Stomach (tissue), 9 donors: ENCODE data around the gene EPB41. TPM values are rescaled to one million over a fixed set of nuclear protein-coding genes. Genes with fewer than 3 reads are reported as not detected.

Experiments
- DNase-seq, 2 donors: peaks; one replicate each; pipeline versions ENCODE4 v3.0.0 to v3.0.0-alpha.2; 2013 to 2019
- H3K27ac ChIP-seq, 5 donors: fragments of 200-600 bp in 4 of 5; sonication (generic) in 4 of 5; one replicate each; pipeline ENCODE4 v1.5.1; 2013 to 2019; ENCODE audit warnings: mild to moderate bottlenecking in 1 of 5, moderate library complexity in 1 of 5
- H3K27me3 ChIP-seq, 3 donors: fragments of 200-600 bp; sonication (generic); one replicate each; pipeline ENCODE4 v1.5.1; 2017 to 2019; ENCODE audit warnings: mixed run types in 1 of 3
- H3K36me3 ChIP-seq, 4 donors: fragments of 200-600 bp; sonication (generic); 1 replicate in 3 of 4; 2 replicates in 1 of 4; pipeline ENCODE4 v1.5.1; 2016 to 2019
- H3K4me1 ChIP-seq, 4 donors: fragments of 200-600 bp; sonication (generic); one replicate each; pipeline ENCODE4 v1.5.1; 2016 to 2019
- H3K4me3 ChIP-seq, 4 donors: fragments of 200-600 bp; sonication (generic) in 3 of 4; one replicate each; pipeline ENCODE4 v1.5.1; 2016 to 2019; ENCODE audit warnings: mild to moderate bottlenecking in 1 of 4
- H3K9me3 ChIP-seq, 4 donors: fragments of 200-600 bp; sonication (generic); one replicate each; pipeline ENCODE4 v1.5.1; 2016 to 2019
- CTCF ChIP-seq, 7 experiments: fragments of 450-650 bp in 4 of 7; fragments of 200-600 bp in 3 of 7; sonication (generic) in 3 of 7; IDR thresholded peaks; one replicate each; pipeline ENCODE4 v1.5.1; 2016 to 2019; ENCODE audit warnings: antibody characterized with exemption in 7 of 7, control low read depth in 2 of 7, mild to moderate bottlenecking in 1 of 7
- EP300 ChIP-seq: sonication (generic); formaldehyde crosslinking; IDR thresholded peaks from one replicate; pipeline ENCODE4 v1.6.1; 2017; ENCODE audit warnings: antibody characterized with exemption
- POLR2A ChIP-seq, 4 donors: fragments of 450-650 bp; IDR thresholded peaks; one replicate each; pipeline ENCODE4 v1.6.1; 2016; ENCODE audit warnings: antibody characterized with exemption in 4 of 4, control low read depth in 2 of 4, mild to moderate bottlenecking in 1 of 4, moderate library complexity in 1 of 4
- POLR2AphosphoS5 ChIP-seq, 3 donors: sonication (generic); formaldehyde crosslinking; IDR thresholded peaks; one replicate each; pipeline ENCODE4 v1.6.1; 2016; ENCODE audit warnings: antibody characterized with exemption in 3 of 3
- WGBS, 5 donors: extraction: QIAGEN DNeasy Blood & Tissue Kit in 3 of 5; methylation state at CpG; one replicate each; pipeline versions ENCODE4 v1.1.5 to v1.1.7; 2013 to 2018; 5-methylcytosine and 5-hydroxymethylcytosine counted together
- intact Hi-C: fragments of 100-400 bp; cut with DNase I; formaldehyde crosslinking; loops from one replicate; pipeline ENCODE4 v1.15.1; 2023; ENCODE audit warnings: low total_unique reads
- polyA plus RNA-seq, 3 donors: library from polyadenylated mRNA; stranded (reverse); fragments of 200-250 nt; gene quantifications; one replicate each; pipeline ENCODE4 v1.2.3, GENCODE V29; 2013
- total RNA-seq, 5 donors: library from RNA; depleted of rRNA; stranded (reverse); fragments of >200 nt; gene quantifications; one replicate each; pipeline versions ENCODE4 v1.1.0 to v1.2.3, GENCODE V29; 2014 to 2016
- donor health status: healthy with polysubstance abuse.
- donor health status: Bipolar disorder and iron deficiency.
- donor health status: healthy.

EPB41 gene
- total and polyA plus RNA-seq, 8 donors, result 6.4 to 112 (median 48.1) TPM

- 80 to 90% (median 86%) methylated on average over 5 of the region's 5 CpGs for WGBS, 5 donors
- Histone ChIP-seq H3K36me3 (peaks cover 0 to 23% (median 3%) of the 10 kb centered on the region in 4 donors), H3K4me1 (peaks cover 0 to 11% (median 6%) of the 10 kb centered on the region in 4 donors), H3K27me3 (no peaks in the 10 kb centered on the region), H3K9me3 (no peaks in the 10 kb centered on the region), H3K27ac (no peak overlapping the region), H3K4me3 (no peak overlapping the region)
- no peak for TF ChIP-seq POLR2A (IDR thresholded peaks at IDR 0.05)
- TF ChIP-seq CTCF (IDR thresholded peaks at IDR 0.05), result no peak
- TF ChIP-seq POLR2AphosphoS5 (IDR thresholded peaks at IDR 0.05), result no peak
- no peak for TF ChIP-seq EP300
- intact Hi-C loops, result no loop called here
- no peak for DNase-seq
Measured at GRCh38 chr1:29017235-29017634, 102.9 kb downstream of the EPB41 start.

- peaks cover 0 to 11% (median 6%) of the 10 kb centered on the region in 4 donors for H3K4me1 ChIP-seq
- H3K27me3 ChIP-seq, result no peaks in the 10 kb centered on the region
- no peak overlapping the region for H3K27ac ChIP-seq
- no peak overlapping the region for H3K4me3 ChIP-seq
- DNase-seq, result no peak
- no peaks in the 10 kb centered on the region for H3K9me3 ChIP-seq
- H3K36me3 ChIP-seq, result peaks cover 0 to 23% (median 5%) of the 10 kb centered on the region in 4 donors
- intact Hi-C loops, result no loop called here
- TF ChIP-seq POLR2A (IDR thresholded peaks at IDR 0.05) (no peak), EP300 (no peak), POLR2AphosphoS5 (IDR thresholded peaks at IDR 0.05) (no peak), CTCF (IDR thresholded peaks at IDR 0.05) (no peak)
- 68 to 85% (median 77%) methylated on average over 8 of the region's 8 CpGs for WGBS, 5 donors
Measured at GRCh38 chr1:29017975-29018712, 103.8 kb downstream of the EPB41 start.

- intact Hi-C loops, result no loop called here
- no peak for DNase-seq
- H3K27ac ChIP-seq, result no peak overlapping the region
- whole genome bisulfite sequencing, 5 donors, result 97 to 100% (median 99%) methylated on average over 3 of the region's 3 CpGs
- H3K27me3 ChIP-seq, result no peaks in the 10 kb centered on the region
- no peaks in the 10 kb centered on the region for H3K9me3 ChIP-seq
- H3K4me1 ChIP-seq, result peaks cover 0 to 5% (median 0%) of the 10 kb centered on the region in 4 donors
- H3K36me3 ChIP-seq, result peaks cover 0 to 12% (median 5%) of the 10 kb centered on the region in 4 donors
- H3K4me3 ChIP-seq, result no peak overlapping the region
- TF ChIP-seq EP300, result no peak
- no peak for TF ChIP-seq POLR2AphosphoS5 (IDR thresholded peaks at IDR 0.05)
- TF ChIP-seq POLR2A (IDR thresholded peaks at IDR 0.05), result no peak
- no peak for TF ChIP-seq CTCF (IDR thresholded peaks at IDR 0.05)
Measured at GRCh38 chr1:29022620-29023019, 108.3 kb downstream of the EPB41 start.

GRCh38 chr1:29029667-29030066 lies 115.3 kb downstream of the EPB41 start:
- intact Hi-C loops, result loop anchor here (5.0 kb wide), 1 partner anchor 152 kb away; no protein-coding TSS in a partner anchor
- peak in 1 of 2 donors; percentile 15 for DNase-seq
- WGBS, 5 donors, result 71 to 82% (median 77%) methylated on average over 4 of the region's 4 CpGs

More at GRCh38 chr1:29029667-29030066, 115.3 kb downstream of the EPB41 start:
- H3K4me3 ChIP-seq, result no peak overlapping the region
- H3K27me3 ChIP-seq, result no peaks in the 10 kb centered on the region
- no peak overlapping the region for H3K27ac ChIP-seq
- peaks cover 0 to 3% (median 0%) of the 10 kb centered on the region in 4 donors for H3K4me1 ChIP-seq
- peaks cover 0 to 15% (median 15%) of the 10 kb centered on the region in 4 donors for H3K36me3 ChIP-seq
- TF ChIP-seq CTCF (IDR thresholded peaks at IDR 0.05) (no peak), POLR2A (IDR thresholded peaks at IDR 0.05) (no peak), POLR2AphosphoS5 (IDR thresholded peaks at IDR 0.05) (no peak), EP300 (no peak)
- no peaks in the 10 kb centered on the region for H3K9me3 ChIP-seq
